A549 (cell line): ENCODE results near the gene KCNMA1.
A peak's percentile ranks its signal among the peaks of the same experiment; 100 is the strongest.

Experiments used
- BHLHE40 ChIP-seq: IDR thresholded peaks from 2 replicates; pipeline ENCODE4 v1.6.1; 2012; ENCODE audit warnings: low read depth, low read length, inconsistent platforms
- CTCF ChIP-seq: fragments of >200 bp; sonication (Bioruptor Twin); formaldehyde crosslinking; IDR thresholded peaks from 3 replicates; pipeline ENCODE4 v1.5.1; 2016
- EP300 ChIP-seq, 2 experiments: fragments of >200 bp; sonication (Bioruptor Twin); formaldehyde crosslinking; IDR thresholded peaks; 2 replicates in 1 of 2; 3 replicates in 1 of 2; pipeline ENCODE4 v1.6.1; 2016 to 2017
- ESRRA ChIP-seq: fragments of 150-350 bp; IDR thresholded peaks from 2 replicates; pipeline ENCODE4 v1.6.1; 2014; ENCODE audit warnings: mild to moderate bottlenecking, low read length, borderline replicate concordance
- PHF8 ChIP-seq: fragments of 200-600 bp; sonication (generic); IDR thresholded peaks from 2 replicates; pipeline ENCODE4 v1.6.1; 2016; ENCODE audit warnings: low read depth, mild to moderate bottlenecking, antibody characterized with exemption, moderate library complexity, borderline replicate concordance
- POLR2A ChIP-seq: IDR thresholded peaks from 2 replicates; pipeline ENCODE4 v1.6.1; 2012; ENCODE audit warnings: mild to moderate bottlenecking, low read length
- RFX5 ChIP-seq: fragments of 450-650 bp; IDR thresholded peaks from 2 replicates; pipeline ENCODE4 v1.7.1; 2014; ENCODE audit warnings: antibody characterized with exemption, mild to moderate bottlenecking, moderate library complexity
- TF ChIP-seq, protein P1 (sequence below): IDR thresholded peaks from 2 replicates; pipeline ENCODE4 v1.6.1; 2012

- TF ChIP-seq EP300 (IDR thresholded peaks at IDR 0.05) (no peak), CTCF (no peak), ESRRA (no peak), RFX5 (no peak), PHF8 (no peak), POLR2A (no peak), BHLHE40 (no peak)
- TF ChIP-seq, protein P1, sequence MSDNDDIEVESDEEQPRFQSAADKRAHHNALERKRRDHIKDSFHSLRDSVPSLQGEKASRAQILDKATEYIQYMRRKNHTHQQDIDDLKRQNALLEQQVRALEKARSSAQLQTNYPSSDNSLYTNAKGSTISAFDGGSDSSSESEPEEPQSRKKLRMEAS: 0 out of 2 replicates have a peak, but pooled peaks have one; percentile 15
Observed at GRCh38 chr10:77157248-77158019, 480.2 kb downstream of the KCNMA1 start.
